ENCODE measurements around the gene NTHL1. TPM values are rescaled to one million over a fixed set of nuclear protein-coding genes. Genes with fewer than 3 reads are reported as not detected.

NTHL1 gene
- total RNA-seq, 4 donors from 2014 or later: 7.8 to 26.0 (median 10.0) TPM

- 0% methylated on average over 2 of the region's 30 CpGs for WGBS, 2 donors
- H3K4me1 ChIP-seq: peaks cover 27 to 61% (median 38%) of the 10 kb centered on the region in 3 donors
- H3K9me3 ChIP-seq: no peaks in the 10 kb centered on the region
- peak overlapping the region; percentile 71 to 97 (median 84) for H3K4me3 ChIP-seq
- no peak for TF ChIP-seq CTCF (IDR thresholded peaks at IDR 0.05)
- no peak for TF ChIP-seq POLR2A (IDR thresholded peaks at IDR 0.05)
- intact Hi-C loops (cut with DNase I): no loop called here
- H3K36me3 ChIP-seq: peaks cover 3 to 45% (median 4%) of the 10 kb centered on the region in 3 donors
- DNase-seq: no peak
- H3K27ac ChIP-seq: peak overlapping the region; percentile 63 to 88 (median 82)
- no peaks in the 10 kb centered on the region for H3K27me3 ChIP-seq
Measured at GRCh38 chr16:2048116-2048543, 496 bp upstream of the NTHL1 start.

- H3K4me3 ChIP-seq: peak overlapping the region; percentile 71 to 97 (median 84)
- no peaks in the 10 kb centered on the region for H3K9me3 ChIP-seq
- H3K27ac ChIP-seq: peak overlapping the region; percentile 73 to 88 (median 82)
- peaks cover 0 to 35% (median 0%) of the 10 kb centered on the region in 3 donors for H3K36me3 ChIP-seq
- H3K27me3 ChIP-seq: no peaks in the 10 kb centered on the region
- intact Hi-C loops (cut with DNase I): no loop called here
- WGBS, 2 donors: 22 to 25% methylated on average over 6 of the region's 8 CpGs
- no peak for DNase-seq
- peaks cover 32 to 74% (median 45%) of the 10 kb centered on the region in 3 donors for H3K4me1 ChIP-seq
- TF ChIP-seq CTCF (IDR thresholded peaks at IDR 0.05): no peak
- TF ChIP-seq POLR2A (IDR thresholded peaks at IDR 0.05): no peak
Measured at GRCh38 chr16:2046893-2047329, 723 bp downstream of the NTHL1 start.

- Histone ChIP-seq H3K4me1 (peaks cover 32 to 80% (median 49%) of the 10 kb centered on the region in 3 donors), H3K27ac (peak overlapping the region; percentile 73 to 88 (median 82)), H3K4me3 (peak overlapping the region in 2 of 4 donors; percentile 86 to 97), H3K9me3 (no peaks in the 10 kb centered on the region), H3K27me3 (no peaks in the 10 kb centered on the region), H3K36me3 (peaks cover 0 to 28% (median 0%) of the 10 kb centered on the region in 3 donors)
- DNase-seq: no peak
- no peak for TF ChIP-seq POLR2A (IDR thresholded peaks at IDR 0.05)
- no peak for TF ChIP-seq CTCF (IDR thresholded peaks at IDR 0.05)
- intact Hi-C loops (cut with DNase I): no loop called here
- WGBS, 2 donors: 78 to 81% methylated on average over 15 to 20 of the region's 21 CpGs
Measured at GRCh38 chr16:2045965-2046892, 1.4 kb downstream of the NTHL1 start.

- Histone ChIP-seq H3K27ac (peak overlapping the region in 3 of 4 donors; percentile 21 to 86 (median 72)), H3K4me3 (peak overlapping the region in 1 of 4 donors; percentile 26), H3K27me3 (no peaks in the 10 kb centered on the region), H3K9me3 (no peaks in the 10 kb centered on the region), H3K4me1 (peaks cover 41 to 95% (median 62%) of the 10 kb centered on the region in 3 donors), H3K36me3 (peaks cover 0 to 14% (median 0%) of the 10 kb centered on the region in 3 donors)
- DNase-seq: no peak
- TF ChIP-seq POLR2A (IDR thresholded peaks at IDR 0.05): no peak
- no peak for TF ChIP-seq CTCF (IDR thresholded peaks at IDR 0.05)
- 91% methylated on average over 14 to 21 of the region's 22 CpGs for WGBS, 2 donors
- intact Hi-C loops (cut with DNase I): no loop called here
Measured at GRCh38 chr16:2044541-2044940, 3.1 kb downstream of the NTHL1 start.
